Panc1 (cell line): Measurements from ENCODE around the gene PIGU. TPM values are rescaled to one million over a fixed set of nuclear protein-coding genes. Genes with fewer than 3 reads are reported as not detected.
"Not testable (repeated sequence)": the region's sequence is repeated elsewhere in the genome, so short reads cannot be mapped to it uniquely, and the experiment has no call there.

Experiments
- ATAC-seq: fragments of 200-7000 bp; cut with Tn5 transposase; 2 replicates; pipeline ENCODE4 v1.9.1; 2020; ENCODE audit warnings: mild to moderate bottlenecking, moderate library complexity
- BruUV-seq: library from RNA; stranded (reverse); fragments of 400-500 nt; replicated peaks from 2 replicates; lab custom pipeline; 2021; lab: Mats Ljungman, UMichigan
- CTCF ChIA-PET: fragments of 300-600 bp; sonication (Branson Sonifier 250); formaldehyde crosslinking; loops from one replicate; lab custom pipeline; 2022; ENCODE audit warnings: antibody characterized with exemption; lab: Charles Lee
- POLR2A ChIA-PET: fragments of 300-600 bp; sonication (Branson Sonifier 250); formaldehyde crosslinking; loops from one replicate; lab custom pipeline; 2022; ENCODE audit warnings: antibody characterized with exemption; lab: Charles Lee
- DNase-seq: peaks from one replicate; pipeline ENCODE4 v3.0.0-alpha.2; 2010; ENCODE audit warnings: low read depth, low spot score
- H3K27ac ChIP-seq: 2 replicates; pipeline ENCODE4 v1.5.1; 2011; ENCODE audit warnings: mild to moderate bottlenecking, low read length, inconsistent platforms
- H3K27me3 ChIP-seq: fragments of 200-500 bp; sonication (Bioruptor generic); 2 replicates; pipeline ENCODE4 v1.6.0; 2014; ENCODE audit warnings: low read length, inconsistent platforms; ENCODE audit not compliant: control insufficient read depth, insufficient read depth
- H3K36me3 ChIP-seq: fragments of 200-500 bp; sonication (Bioruptor generic); 2 replicates; pipeline ENCODE4 v1.5.1; 2014; ENCODE audit warnings: inconsistent platforms, mild to moderate bottlenecking, low read length, moderate library complexity; ENCODE audit not compliant: control insufficient read depth, insufficient read depth
- H3K4me1 ChIP-seq: 2 replicates; pipeline ENCODE4 v1.5.1; 2011; ENCODE audit warnings: inconsistent platforms, mild to moderate bottlenecking, low read length, moderate library complexity; ENCODE audit not compliant: control insufficient read depth, insufficient read depth
- H3K4me3 ChIP-seq, 2 experiments: 2 replicates each; pipeline ENCODE4 v1.5.1; 2011 to 2012; ENCODE audit warnings: low read depth in 2 of 2, low read length in 2 of 2, mild to moderate bottlenecking in 2 of 2, inconsistent platforms in 1 of 2, moderate library complexity in 1 of 2
- H3K9me3 ChIP-seq: fragments of 200-500 bp; sonication (Bioruptor generic); 2 replicates; pipeline ENCODE4 v1.5.1; 2014; ENCODE audit warnings: low read depth, mild to moderate bottlenecking, inconsistent platforms, low read length, moderate library complexity; ENCODE audit not compliant: control insufficient read depth, insufficient read depth
- CTCF ChIP-seq: fragments of 450-650 bp; IDR thresholded peaks from 2 replicates; pipeline ENCODE4 v1.5.1; 2017; ENCODE audit warnings: mild to moderate bottlenecking
- POLR2AphosphoS5 ChIP-seq: IDR thresholded peaks from 2 replicates; pipeline ENCODE4 v1.6.1; 2012; ENCODE audit warnings: mild to moderate bottlenecking, low read depth, low read length, moderate library complexity
- REST ChIP-seq, 2 experiments: IDR thresholded peaks; 2 replicates each; pipeline ENCODE4 v1.6.1; 2011 to 2012; ENCODE audit warnings: low read depth in 2 of 2, control low read depth in 1 of 2, low read length in 1 of 2, mild to moderate bottlenecking in 1 of 2, moderate library complexity in 1 of 2; ENCODE audit not compliant: insufficient read depth in 1 of 2
- SIN3A ChIP-seq: IDR thresholded peaks from 2 replicates; pipeline ENCODE4 v1.6.1; 2012; ENCODE audit warnings: low read depth, mild to moderate bottlenecking, low read length, moderate library complexity, borderline replicate concordance; ENCODE audit not compliant: insufficient read depth
- TCF7L2 ChIP-seq: IDR thresholded peaks from 2 replicates; pipeline ENCODE4 v1.6.1; 2011; ENCODE audit warnings: mild to moderate bottlenecking, low read depth, low read length, inconsistent platforms
- in situ Hi-C: cut with HindIII; loops from 2 replicates; pipeline ENCODE4 v1.10.0; 2016; ENCODE audit warnings: low sequenced_read_pairs, low pct_unique_long_range_greater_than_20kb
- intact Hi-C: fragments of 100-400 bp; cut with micrococcal nuclease; formaldehyde crosslinking; loops from one replicate; pipeline ENCODE4 v1.10.0; 2022; ENCODE audit not compliant: unreplicated experiment
- total RNA-seq: library from RNA; stranded (reverse); gene quantifications from one replicate; pipeline ENCODE4 v1.2.1, GENCODE V29; 2021; ENCODE audit not compliant: unreplicated experiment

Gene PIGU
- total RNA-seq, 1 experiment from 2014 or later = 22.9 TPM

- intact Hi-C loops, CTCF ChIA-PET, POLR2A ChIA-PET, ATAC-seq, in situ Hi-C loops, H3K27ac ChIP-seq, H3K27me3 ChIP-seq, BruUV-seq, DNase-seq, H3K36me3 ChIP-seq, H3K4me3 ChIP-seq, H3K9me3 ChIP-seq: not testable (repeated sequence)
- peaks cover 26% of the 10 kb centered on the region for H3K4me1 ChIP-seq
These were observed 158.0 kb downstream of the PIGU start for GRCh38 chr20:34518863-34519262.

GRCh38 chr20:34517114-34517505 is 159.8 kb downstream of the PIGU start:
- peak overlapping the region; percentile 70 to 98 for H3K4me3 ChIP-seq
- TF ChIP-seq REST (IDR thresholded peaks at IDR 0.05; ENCODE audit: insufficient read depth in 1 of 2, low read depth in 2 of 2, low read length in 1 of 2) = no peak
- no peak for TF ChIP-seq CTCF
- TF ChIP-seq TCF7L2 = no peak
- no peak for TF ChIP-seq POLR2AphosphoS5
- no peak for TF ChIP-seq SIN3A
- ChIA-PET CTCF (interaction anchor here (0.5 to 1.4 kb wide), 4 partner anchors 171 to 206 kb away, joined by 3 to 17 read pairs (median 3); no protein-coding TSS in a partner anchor), POLR2A (interaction anchor here (0.5 to 0.7 kb wide), 3 partner anchors 11 to 323 kb away, joined by 3 to 6 read pairs (median 6); no protein-coding TSS in a partner anchor)
- peaks cover 9% of the 10 kb centered on the region for H3K4me1 ChIP-seq
- ATAC-seq = no peak
- intact Hi-C loops (no loop called here), in situ Hi-C loops (no loop called here)
- peak overlapping the region; percentile 92 for H3K27ac ChIP-seq
- no peaks in the 10 kb centered on the region for H3K9me3 ChIP-seq
- H3K27me3 ChIP-seq = no peaks in the 10 kb centered on the region
- H3K36me3 ChIP-seq = peaks cover 2% of the 10 kb centered on the region; the same call in 1 of the 2 replicates
- no peak for DNase-seq
- BruUV-seq = TSS peak; percentile 65
